ENCODE measurements around the gene GPR160. TPM values are rescaled to one million over a fixed set of nuclear protein-coding genes. Genes with fewer than 3 reads are reported as not detected.

GPR160 gene
- total and polyA plus RNA-seq, 2 of the 13 experiments (the other 11 are each of a cell fraction or from before 2014, with no cell fraction given): 12.1 to 23.2 TPM

DNA sequence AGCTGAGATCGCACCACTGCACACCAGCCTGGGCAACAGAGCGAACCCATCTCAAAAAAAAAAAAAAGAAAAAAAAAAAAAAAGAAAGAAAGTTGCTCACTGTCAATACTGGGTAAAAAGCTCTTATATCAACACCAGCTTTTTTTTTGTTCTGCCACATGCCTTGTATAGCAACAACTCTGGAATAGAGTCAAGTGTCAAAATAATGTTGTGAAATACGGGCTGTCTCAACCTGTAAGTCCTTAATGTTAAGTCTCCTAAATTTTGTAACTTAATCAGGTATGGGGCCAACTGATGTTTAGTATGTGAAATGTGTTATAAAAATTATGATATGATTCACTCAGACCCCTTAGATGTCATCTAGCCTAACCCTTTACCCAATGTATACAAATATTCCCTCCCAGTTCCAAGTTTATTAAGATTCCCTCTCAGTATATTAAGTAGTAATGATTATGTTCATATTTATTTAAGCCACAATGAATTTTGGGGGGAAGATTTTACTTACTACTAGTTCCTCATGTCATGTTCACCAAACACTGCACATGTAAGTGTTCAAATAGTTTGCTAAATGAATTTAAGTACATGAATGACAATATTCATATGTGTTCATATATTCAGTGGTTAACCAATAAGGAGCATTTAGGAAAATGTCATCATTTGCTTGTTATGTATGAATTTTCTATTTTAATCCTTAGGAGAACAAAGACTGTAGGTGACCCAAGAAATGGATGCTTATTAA lies 52.2 kb downstream of the GPR160 start (continued):
- no peak for TF ChIP-seq NAIF1 (CRISPR knock-in tag; IDR thresholded peaks at IDR 0.05; ENCODE audit: borderline replicate concordance)

DNA sequence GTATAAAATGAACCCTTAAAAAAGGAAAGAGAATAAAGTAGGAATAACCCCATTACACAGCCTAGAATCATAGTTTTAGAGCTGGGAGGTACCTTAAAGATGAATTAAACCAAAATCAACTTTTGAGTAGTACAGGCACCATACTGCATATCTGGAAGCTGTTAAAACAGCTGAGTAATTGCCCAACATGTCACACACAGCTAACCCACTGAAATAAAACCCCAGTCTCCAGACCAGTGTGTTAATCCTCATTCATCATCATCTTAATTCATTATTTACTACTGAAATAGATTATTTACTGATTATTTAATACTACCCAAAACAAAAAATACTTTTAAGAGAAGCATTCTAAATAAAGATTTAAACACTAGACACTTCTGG lies 52.8 kb downstream of the GPR160 start:
- CTCF ChIA-PET (ENCODE audit: low intra/inter-chr PET ratio, low total read pairs): no interaction called here
- H3K9ac ChIP-seq (ENCODE audit: insufficient read depth, low read depth, low read length): no peak overlapping the region
- no peaks in the 10 kb centered on the region for H4K20me1 ChIP-seq (ENCODE audit: insufficient read depth, low read length)
- TF ChIP-seq ZNF720 (CRISPR knock-in tag; IDR thresholded peaks at IDR 0.05): no peak
- no peak for TF ChIP-seq ZNF546 (CRISPR knock-in tag; conservative IDR thresholded peaks at IDR 0.05)
- TF ChIP-seq, protein P1, sequence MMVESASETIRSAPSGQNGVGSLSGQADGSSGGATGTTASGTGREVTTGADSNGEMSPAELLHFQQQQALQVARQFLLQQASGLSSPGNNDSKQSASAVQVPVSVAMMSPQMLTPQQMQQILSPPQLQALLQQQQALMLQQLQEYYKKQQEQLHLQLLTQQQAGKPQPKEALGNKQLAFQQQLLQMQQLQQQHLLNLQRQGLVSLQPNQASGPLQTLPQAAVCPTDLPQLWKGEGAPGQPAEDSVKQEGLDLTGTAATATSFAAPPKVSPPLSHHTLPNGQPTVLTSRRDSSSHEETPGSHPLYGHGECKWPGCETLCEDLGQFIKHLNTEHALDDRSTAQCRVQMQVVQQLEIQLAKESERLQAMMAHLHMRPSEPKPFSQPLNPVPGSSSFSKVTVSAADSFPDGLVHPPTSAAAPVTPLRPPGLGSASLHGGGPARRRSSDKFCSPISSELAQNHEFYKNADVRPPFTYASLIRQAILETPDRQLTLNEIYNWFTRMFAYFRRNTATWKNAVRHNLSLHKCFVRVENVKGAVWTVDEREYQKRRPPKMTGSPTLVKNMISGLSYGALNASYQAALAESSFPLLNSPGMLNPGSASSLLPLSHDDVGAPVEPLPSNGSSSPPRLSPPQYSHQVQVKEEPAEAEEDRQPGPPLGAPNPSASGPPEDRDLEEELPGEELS (CRISPR knock-in tag; IDR thresholded peaks at IDR 0.05): no peak
- no peak for TF ChIP-seq ZNF44 (CRISPR knock-in tag; IDR thresholded peaks at IDR 0.05)
- ATAC-seq: no peak
- intact Hi-C loops (cut with micrococcal nuclease; ENCODE audit: unreplicated experiment): no loop called here
- H3K79me2 ChIP-seq (ENCODE audit: insufficient read depth, low read length): no peaks in the 10 kb centered on the region
- no peak for DNase-seq (ENCODE audit: low spot score)
- no peaks in the 10 kb centered on the region for H3K27me3 ChIP-seq (ENCODE audit: control insufficient read depth in 1 of 2, insufficient read depth in 2 of 2, low read length in 2 of 2)
- POLR2A ChIA-PET: no interaction called here
- H2AFZ ChIP-seq (ENCODE audit: low read length): no peak overlapping the region
- no peaks in the 10 kb centered on the region; the same call in 1 of the 2 replicates for H3K4me1 ChIP-seq (ENCODE audit: insufficient read depth, low read length)
- peaks cover 0 to 25% of the 10 kb centered on the region in 2 experiments; a peak in 3 of 5 replicates for H3K36me3 ChIP-seq (replicated peaks in 1 of 2; ENCODE audit: control insufficient read depth in 1 of 2, insufficient read depth in 2 of 2, low read length in 2 of 2)
- H3K4me3 ChIP-seq (replicated peaks in 1 of 3; ENCODE audit: insufficient read depth in 1 of 3, low read depth in 2 of 3, low read length in 3 of 3): no peak overlapping the region
- H3K4me2 ChIP-seq (ENCODE audit: low read depth, low read length): no peak overlapping the region
- H3K9me3 ChIP-seq (ENCODE audit: low read length): no peaks in the 10 kb centered on the region
- in situ Hi-C loops (cut with HindIII; ENCODE audit: extremely low pct_ligation_motif_present, low pct_unique_long_range_greater_than_20kb): no loop called here
- FAIRE-seq: no peak
- BruUV-seq (replicated peaks): no TSS peak
- H3K27ac ChIP-seq (ENCODE audit: extremely low read length, insufficient read depth, low read length): no peak overlapping the region
